Tibial nerve (tissue), 4 donors: ENCODE measurements around the gene ZFY. TPM values are rescaled to one million over a fixed set of nuclear protein-coding genes. Genes with fewer than 3 reads are reported as not detected.

Source experiments
- DNase-seq, 2 donors: peaks; one replicate each; pipeline ENCODE4 v3.0.0-alpha.2; 2019; ENCODE audit warnings: low spot score in 2 of 2
- H3K27ac ChIP-seq, 4 donors: fragments of 200-600 bp; sonication (generic) in 3 of 4; one replicate each; pipeline ENCODE4 v1.5.1; 2017 to 2019; ENCODE audit warnings: mild to moderate bottlenecking in 1 of 4
- H3K27me3 ChIP-seq, 2 donors: fragments of 200-600 bp; sonication (generic) in 1 of 2; one replicate each; pipeline versions ENCODE4 v1.5.1 to v1.6.0; 2017 to 2019
- H3K36me3 ChIP-seq, 3 donors: fragments of 200-600 bp; sonication (generic); one replicate each; pipeline ENCODE4 v1.5.1; 2018 to 2019
- H3K4me1 ChIP-seq, 4 donors: fragments of 200-600 bp; sonication (generic) in 3 of 4; one replicate each; pipeline ENCODE4 v1.5.1; 2017 to 2019
- H3K4me3 ChIP-seq, 4 donors: fragments of 200-600 bp; sonication (generic) in 3 of 4; one replicate each; pipeline ENCODE4 v1.5.1; 2017 to 2019; ENCODE audit warnings: mild to moderate bottlenecking in 1 of 4, moderate library complexity in 1 of 4
- H3K9me3 ChIP-seq, 4 donors: fragments of 200-600 bp; sonication (generic) in 3 of 4; one replicate each; pipeline ENCODE4 v1.5.1; 2017 to 2019
- CTCF ChIP-seq, 5 experiments: fragments of 200-600 bp in 3 of 5; fragments of 450-650 bp in 2 of 5; sonication (generic) in 3 of 5; IDR thresholded peaks; one replicate each; pipeline ENCODE4 v1.5.1; 2016 to 2019; ENCODE audit warnings: antibody characterized with exemption in 5 of 5, mild to moderate bottlenecking in 3 of 5, moderate library complexity in 2 of 5
- EP300 ChIP-seq, 2 donors: sonication (generic); formaldehyde crosslinking; IDR thresholded peaks; one replicate each; pipeline ENCODE4 v1.6.1; 2017; ENCODE audit warnings: antibody characterized with exemption in 2 of 2, mild to moderate bottlenecking in 1 of 2
- POLR2A ChIP-seq, 2 donors: fragments of 450-650 bp; IDR thresholded peaks; one replicate each; pipeline ENCODE4 v1.6.1; 2017; ENCODE audit warnings: antibody characterized with exemption in 2 of 2, mild to moderate bottlenecking in 2 of 2, moderate library complexity in 2 of 2
- WGBS, 2 donors: methylation state at CpG; one replicate each; pipeline ENCODE4 v1.1.5; 2018; 5-methylcytosine and 5-hydroxymethylcytosine counted together
- total RNA-seq, 4 donors: library from RNA; depleted of rRNA; stranded (reverse); fragments of >200 nt; gene quantifications; one replicate each; pipeline ENCODE4 v1.1.0, GENCODE V29; 2016

Gene ZFY
- total RNA-seq, 4 donors from 2014 or later = 0.30 to 19.2 (median 18.0) TPM; not detected in 1

GRCh38 chrY:2954735-2955134, 19.6 kb downstream of the ZFY start:
- Histone ChIP-seq H3K27ac (no peak overlapping the region), H3K9me3 (no peaks in the 10 kb centered on the region), H3K27me3 (no peaks in the 10 kb centered on the region), H3K4me3 (no peak overlapping the region), H3K4me1 (no peaks in the 10 kb centered on the region), H3K36me3 (no peaks in the 10 kb centered on the region)
- no peak for DNase-seq
- 78% methylated on average over 2 of the region's 2 CpGs; no CpG with 5 or more reads in 1 of the 2 donors for WGBS, 2 donors
- no peak for TF ChIP-seq POLR2A (IDR thresholded peaks at IDR 0.05)
- TF ChIP-seq EP300 (IDR thresholded peaks at IDR 0.05) = no peak
- no peak for TF ChIP-seq CTCF (IDR thresholded peaks at IDR 0.05)

DNA sequence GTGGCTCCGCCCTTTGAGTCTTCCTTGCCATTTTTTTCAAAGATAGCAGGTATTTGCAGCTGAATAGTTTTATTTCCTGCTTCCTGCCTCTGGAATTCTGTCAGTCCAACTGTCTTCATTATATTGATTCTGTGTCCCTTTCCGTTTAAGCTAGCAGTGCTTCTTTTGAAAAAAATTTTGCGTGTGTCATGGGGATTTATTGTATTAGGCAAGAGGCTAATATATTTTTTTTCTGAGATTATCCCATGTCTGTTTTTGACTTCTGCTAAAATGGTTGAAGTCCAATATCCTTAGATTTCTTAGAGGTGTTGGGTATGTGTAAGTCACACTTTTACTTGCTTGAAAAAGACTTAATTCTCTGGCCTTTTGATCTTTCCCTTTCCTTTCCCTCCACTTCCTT, 20.4 kb downstream of the ZFY start:
- Histone ChIP-seq H3K27me3 (no peaks in the 10 kb centered on the region), H3K4me1 (no peaks in the 10 kb centered on the region), H3K9me3 (no peaks in the 10 kb centered on the region), H3K4me3 (no peak overlapping the region), H3K27ac (no peak overlapping the region), H3K36me3 (no peaks in the 10 kb centered on the region)
- 75% methylated on average over 3 of the region's 3 CpGs; no CpG with 5 or more reads in 1 of the 2 donors for WGBS, 2 donors
- TF ChIP-seq POLR2A (IDR thresholded peaks at IDR 0.05) (no peak), EP300 (IDR thresholded peaks at IDR 0.05) (no peak), CTCF (IDR thresholded peaks at IDR 0.05) (no peak)
- DNase-seq = no peak

DNA sequence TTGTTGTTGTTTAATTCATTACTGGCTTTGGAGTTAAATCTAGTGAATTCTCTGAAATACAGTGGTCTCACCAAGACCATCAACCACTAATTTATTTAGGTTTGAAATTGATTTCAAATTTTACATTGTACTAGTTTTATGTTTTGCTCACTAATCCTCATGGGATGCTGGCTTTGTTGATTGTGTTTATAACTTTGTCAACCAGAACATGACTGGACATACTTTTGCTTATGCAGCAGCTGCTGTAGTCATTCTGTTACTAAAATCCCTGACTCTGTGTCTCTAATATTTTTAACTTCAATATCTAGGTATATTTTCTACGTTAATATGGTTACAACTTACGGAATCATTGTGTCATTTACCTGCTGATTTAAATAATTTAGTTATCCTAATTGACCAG, 26.9 kb downstream of the ZFY start:
- Histone ChIP-seq H3K27me3 (no peaks in the 10 kb centered on the region), H3K27ac (no peak overlapping the region), H3K4me3 (no peak overlapping the region), H3K9me3 (no peaks in the 10 kb centered on the region), H3K4me1 (peaks cover 0 to 5% (median 0%) of the 10 kb centered on the region in 4 donors), H3K36me3 (no peaks in the 10 kb centered on the region)
- TF ChIP-seq EP300 (IDR thresholded peaks at IDR 0.05) (no peak), POLR2A (IDR thresholded peaks at IDR 0.05) (no peak), CTCF (IDR thresholded peaks at IDR 0.05) (no peak)
- DNase-seq = no peak
- WGBS, 2 donors = 100% methylated on average over 2 of the region's 2 CpGs; no CpG with 5 or more reads in 1 of the 2 donors

DNA sequence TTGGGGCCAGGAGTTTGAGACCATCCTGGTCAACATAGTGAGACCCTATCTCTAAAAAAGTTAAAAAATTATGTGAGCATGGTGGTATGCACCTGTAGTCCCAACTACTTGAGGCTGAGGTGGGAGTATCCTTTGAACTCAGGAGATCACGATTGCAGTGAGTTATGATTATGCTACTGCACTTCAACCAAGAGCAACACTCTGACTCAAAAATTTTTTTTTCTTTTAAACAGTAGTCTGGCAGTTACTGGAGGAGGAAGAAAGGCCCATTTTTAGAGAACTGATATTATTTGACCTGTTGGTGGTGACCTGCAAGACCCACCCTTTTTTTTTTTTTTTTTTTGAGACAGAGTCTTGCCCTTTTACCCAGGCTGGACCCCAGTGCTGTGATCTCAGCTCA, 29.6 kb downstream of the ZFY start:
- DNase-seq = no peak
- Histone ChIP-seq H3K4me1 (peaks cover 0 to 5% (median 0%) of the 10 kb centered on the region in 4 donors), H3K36me3 (no peaks in the 10 kb centered on the region), H3K4me3 (no peak overlapping the region), H3K9me3 (no peaks in the 10 kb centered on the region), H3K27ac (no peak overlapping the region), H3K27me3 (no peaks in the 10 kb centered on the region)
- 36% methylated on average over 1 of the region's 1 CpG; no CpG with 5 or more reads in 1 of the 2 donors for WGBS, 2 donors
- TF ChIP-seq POLR2A (IDR thresholded peaks at IDR 0.05) (no peak), EP300 (IDR thresholded peaks at IDR 0.05) (no peak), CTCF (IDR thresholded peaks at IDR 0.05) (no peak)

GRCh38 chrY:2965629-2966028, 30.4 kb downstream of the ZFY start:
- Histone ChIP-seq H3K9me3 (no peaks in the 10 kb centered on the region), H3K27me3 (no peaks in the 10 kb centered on the region), H3K4me3 (no peak overlapping the region), H3K36me3 (no peaks in the 10 kb centered on the region), H3K4me1 (peaks cover 0 to 5% (median 0%) of the 10 kb centered on the region in 4 donors), H3K27ac (no peak overlapping the region)
- TF ChIP-seq POLR2A (IDR thresholded peaks at IDR 0.05) = no peak
- no peak for TF ChIP-seq CTCF (IDR thresholded peaks at IDR 0.05)
- no peak for TF ChIP-seq EP300 (IDR thresholded peaks at IDR 0.05)
- WGBS, 2 donors = 23% methylated on average over 1 of the region's 1 CpG; no CpG with 5 or more reads in 1 of the 2 donors
- no peak for DNase-seq
